ENCODE data around the gene GADD45G. TPM values are rescaled to one million over a fixed set of nuclear protein-coding genes. Genes with fewer than 3 reads are reported as not detected.

Gene GADD45G
- total RNA-seq, 1 experiment from 2014 or later = 7.7 TPM

DNA sequence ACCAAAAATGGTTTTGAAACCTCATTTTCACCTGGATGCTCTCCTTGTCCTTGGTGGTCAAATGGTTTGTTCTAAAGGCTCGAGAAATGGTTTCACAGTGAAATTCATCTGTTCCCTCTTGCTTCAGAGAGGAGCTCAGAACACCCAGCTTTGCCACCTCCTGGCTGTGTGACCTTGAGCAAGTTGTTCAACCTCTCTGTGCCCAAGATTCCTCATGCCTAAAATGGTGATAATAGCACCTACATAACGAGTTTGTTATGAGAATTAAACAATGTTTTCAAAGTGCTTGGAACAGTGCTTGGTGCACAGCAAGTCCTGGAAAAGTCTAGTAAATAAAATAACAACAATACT, 6.5 kb upstream of the GADD45G start:
- no peak overlapping the region for H3K4ac ChIP-seq (ENCODE audit: low read depth, low read length)
- H4K8ac ChIP-seq (replicated peaks; ENCODE audit: insufficient read length, low read depth, low read length) = no peak overlapping the region
- Mint-ChIP-seq H3K36me3 (ENCODE audit: insufficient read depth in 1 of 3, low read depth in 3 of 3) (no peaks in the 10 kb centered on the region), H3K4me1 (peaks cover 14 to 21% of the 10 kb centered on the region in 2 experiments), H3K9me3 (no peaks in the 10 kb centered on the region), H3K27me3 (ENCODE audit: low read depth) (peaks cover 34% of the 10 kb centered on the region), H3K27ac (no peak overlapping the region), H3K4me3 (no peak overlapping the region)
- no peak overlapping the region for H3K18ac ChIP-seq (ENCODE audit: insufficient read length, low read depth, low read length)
- no peak overlapping the region for H4K5ac ChIP-seq (ENCODE audit: insufficient read length, low read depth, low read length)
- no peak overlapping the region for H2BK12ac ChIP-seq (ENCODE audit: insufficient read length, low read depth, low read length)
- H3K27me3 ChIP-seq (ENCODE audit: insufficient read depth, low read length) = no peaks in the 10 kb centered on the region
- no peak overlapping the region for H3K4me2 ChIP-seq (ENCODE audit: insufficient read depth, insufficient read length, low read length)
- no peak overlapping the region for H4K91ac ChIP-seq (ENCODE audit: insufficient read length, low read depth, low read length)
- no peak for DNase-seq
- H3K23me2 ChIP-seq (ENCODE audit: insufficient read length, low read depth, low read length, poor library complexity, severe bottlenecking) = peaks cover 3% of the 10 kb centered on the region
- H2BK5ac ChIP-seq (ENCODE audit: insufficient read length, low read length) = no peak overlapping the region
- no peak overlapping the region for H3K9ac ChIP-seq (ENCODE audit: extremely low read depth, insufficient read length, low read length)
- TF ChIP-seq, protein P1, sequence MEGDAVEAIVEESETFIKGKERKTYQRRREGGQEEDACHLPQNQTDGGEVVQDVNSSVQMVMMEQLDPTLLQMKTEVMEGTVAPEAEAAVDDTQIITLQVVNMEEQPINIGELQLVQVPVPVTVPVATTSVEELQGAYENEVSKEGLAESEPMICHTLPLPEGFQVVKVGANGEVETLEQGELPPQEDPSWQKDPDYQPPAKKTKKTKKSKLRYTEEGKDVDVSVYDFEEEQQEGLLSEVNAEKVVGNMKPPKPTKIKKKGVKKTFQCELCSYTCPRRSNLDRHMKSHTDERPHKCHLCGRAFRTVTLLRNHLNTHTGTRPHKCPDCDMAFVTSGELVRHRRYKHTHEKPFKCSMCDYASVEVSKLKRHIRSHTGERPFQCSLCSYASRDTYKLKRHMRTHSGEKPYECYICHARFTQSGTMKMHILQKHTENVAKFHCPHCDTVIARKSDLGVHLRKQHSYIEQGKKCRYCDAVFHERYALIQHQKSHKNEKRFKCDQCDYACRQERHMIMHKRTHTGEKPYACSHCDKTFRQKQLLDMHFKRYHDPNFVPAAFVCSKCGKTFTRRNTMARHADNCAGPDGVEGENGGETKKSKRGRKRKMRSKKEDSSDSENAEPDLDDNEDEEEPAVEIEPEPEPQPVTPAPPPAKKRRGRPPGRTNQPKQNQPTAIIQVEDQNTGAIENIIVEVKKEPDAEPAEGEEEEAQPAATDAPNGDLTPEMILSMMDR (conservative IDR thresholded peaks at IDR 0.05) = no peak; the same call in 2 of the 3 replicates
- H2AFZ ChIP-seq (ENCODE audit: low read length) = no peak overlapping the region
- no peak overlapping the region for H3K27ac ChIP-seq (ENCODE audit: insufficient read length, low read depth, low read length)
- no peaks in the 10 kb centered on the region for H3K79me1 ChIP-seq (ENCODE audit: insufficient read depth, low read depth, low read length, poor library complexity, severe bottlenecking)
- H2BK15ac ChIP-seq (ENCODE audit: low read depth, low read length) = no peak overlapping the region
- no peaks in the 10 kb centered on the region for H3K79me2 ChIP-seq (ENCODE audit: insufficient read depth, low read length)
- H3K9me3 ChIP-seq (ENCODE audit: control insufficient read depth, low read depth, low read length) = no peaks in the 10 kb centered on the region
- no peak overlapping the region for H3T11ph ChIP-seq (ENCODE audit: low read length)
- H3K4me1 ChIP-seq (ENCODE audit: insufficient read depth, low read length) = 0 out of 2 replicates have a peak, but pooled peaks cover under 1% of the 10 kb centered on the region
- no peak overlapping the region for H2AK5ac ChIP-seq (ENCODE audit: insufficient read length, low read length)
- H2BK120ac ChIP-seq (ENCODE audit: low read depth, low read length, poor library complexity, severe bottlenecking) = no peak overlapping the region
- H2BK20ac ChIP-seq (ENCODE audit: low read depth, low read length, poor library complexity, severe bottlenecking) = no peak overlapping the region
- no CpG with 5 or more reads among the region's 2 CpGs for WGBS (ENCODE audit: extremely low coverage, insufficient read length, low lambda C conversion rate)
- H4K20me1 ChIP-seq (ENCODE audit: control insufficient read depth, insufficient read depth, insufficient read length) = no peaks in the 10 kb centered on the region
- no peak overlapping the region for H3K14ac ChIP-seq (ENCODE audit: insufficient read depth, low read length)
- no peak overlapping the region for H3K23ac ChIP-seq (ENCODE audit: insufficient read length, low read depth, low read length)
- no peak overlapping the region for H3K56ac ChIP-seq (ENCODE audit: insufficient read length, low read depth, low read length)
